Activated CD4-positive, alpha-beta T cell treated with anti-CD3 and anti-CD28 coated beads, Interleukin-2, amount 10 ng/mL, durations not matched to agents 7 days and 5 days (primary cell): Measurements from ENCODE around the gene FBRS. TPM values are rescaled to one million over a fixed set of nuclear protein-coding genes. Genes with fewer than 3 reads are reported as not detected.

ENCODE experiments used
- CTCF ChIA-PET: fragments of 350-600 bp; sonication (Branson Sonifier 250); formaldehyde crosslinking; loops from one replicate; lab custom pipeline; 2021; ENCODE audit warnings: antibody characterized with exemption; lab: Charles Lee
- POLR2A ChIA-PET: fragments of 350-600 bp; sonication (Branson Sonifier 250); formaldehyde crosslinking; loops from one replicate; lab custom pipeline; 2021; ENCODE audit warnings: antibody characterized with exemption; lab: Charles Lee
- DNase-seq: peaks from one replicate; pipeline ENCODE4 v3.0.0-alpha.2; 2020
- H3K27ac Mint-ChIP-seq: one replicate; pipeline ENCODE4 v1.8.0; 2021; ENCODE audit warnings: mild to moderate bottlenecking, moderate library complexity, mixed read lengths
- H3K27me3 Mint-ChIP-seq: one replicate; pipeline ENCODE4 v1.8.0; 2021; ENCODE audit warnings: mixed read lengths
- H3K36me3 Mint-ChIP-seq: one replicate; pipeline ENCODE4 v1.8.0; 2021; ENCODE audit warnings: low read depth, mixed read lengths
- H3K4me1 Mint-ChIP-seq: one replicate; pipeline ENCODE4 v1.8.0; 2021; ENCODE audit warnings: mixed read lengths
- H3K4me3 Mint-ChIP-seq: one replicate; pipeline ENCODE4 v1.8.0; 2021; ENCODE audit warnings: mild to moderate bottlenecking, moderate library complexity, mixed read lengths
- H3K9me3 Mint-ChIP-seq: one replicate; pipeline ENCODE4 v1.8.0; 2021; ENCODE audit warnings: mixed read lengths
- total RNA-seq, 2 experiments: library from RNA; stranded (reverse); gene quantifications; one replicate each; pipeline ENCODE4 v1.2.3, GENCODE V29; 2021

Gene FBRS
- total RNA-seq, 2 experiments from 2014 or later = 88.9 to 109 TPM

DNA sequence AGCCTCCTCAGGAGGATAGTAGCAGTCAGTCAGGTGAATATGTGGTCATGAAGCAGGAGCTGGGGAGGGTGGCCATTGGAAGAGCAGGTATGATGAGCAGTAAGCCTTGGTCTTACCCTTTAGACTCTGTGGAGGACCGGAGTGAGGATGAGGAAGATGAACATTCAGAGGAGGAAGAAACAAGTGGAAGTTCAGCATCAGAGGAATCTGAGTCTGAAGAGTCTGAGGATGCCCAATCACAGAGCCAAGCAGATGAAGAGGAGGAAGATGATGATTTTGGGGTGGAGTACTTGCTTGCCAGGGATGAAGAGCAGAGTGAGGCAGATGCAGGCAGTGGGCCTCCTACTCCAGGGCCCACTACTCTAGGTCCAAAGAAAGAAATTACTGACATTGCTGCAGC, 53.5 kb downstream of the FBRS start:
- DNase-seq = no peak
- H3K4me1 Mint-ChIP-seq = peaks cover 38% of the 10 kb centered on the region
- ChIA-PET POLR2A (no interaction called here), CTCF (interaction anchor here (0.6 to 2.1 kb wide), 5 partner anchors 36 to 244 kb away, joined by 3 to 6 read pairs (median 3); partner anchors contain the start of genes FBRS, PHKG2 and PRR14)
- H3K36me3 Mint-ChIP-seq = peaks cover 79% of the 10 kb centered on the region
- no peak overlapping the region for H3K27ac Mint-ChIP-seq
- no peaks in the 10 kb centered on the region for H3K9me3 Mint-ChIP-seq
- no peaks in the 10 kb centered on the region for H3K27me3 Mint-ChIP-seq
- no peak overlapping the region for H3K4me3 Mint-ChIP-seq

DNA sequence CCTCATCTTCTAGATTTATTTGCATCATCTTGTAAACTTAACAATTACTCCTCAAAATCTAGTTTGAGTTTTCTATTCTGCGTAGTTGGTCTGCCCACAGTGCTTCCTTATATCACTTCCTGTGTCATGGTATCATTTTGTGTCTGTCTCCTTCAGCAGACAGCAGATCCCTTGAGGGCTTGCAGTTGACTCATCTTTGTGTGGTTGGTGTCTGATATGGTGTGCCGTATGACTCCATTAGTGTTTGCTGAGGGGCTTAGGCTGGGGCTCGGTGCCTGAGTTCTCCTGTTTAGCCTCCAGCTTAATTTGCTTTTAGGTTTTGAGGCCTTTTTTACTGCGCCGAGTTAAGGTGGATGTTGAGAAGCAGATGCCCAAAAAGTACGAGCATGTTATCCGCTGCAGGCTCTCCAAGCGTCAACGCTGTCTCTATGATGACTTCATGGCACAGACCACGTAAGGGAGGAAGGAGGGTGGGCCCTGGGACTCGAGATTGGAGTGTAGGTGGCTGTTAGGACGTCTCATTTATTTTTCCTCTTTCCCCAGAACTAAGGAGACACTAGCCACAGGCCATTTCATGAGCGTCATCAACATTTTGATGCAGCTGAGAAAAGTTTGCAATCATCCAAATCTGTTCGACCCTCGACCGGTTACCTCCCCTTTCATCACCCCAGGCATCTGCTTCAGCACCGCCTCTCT, 57.7 kb downstream of the FBRS start:
- peak overlapping the region; percentile 87 for H3K27ac Mint-ChIP-seq
- ChIA-PET CTCF (interaction anchor here (0.6 kb wide), 1 partner anchor 20 kb away, joined by 4 read pairs; no protein-coding TSS in a partner anchor), POLR2A (no interaction called here)
- H3K4me3 Mint-ChIP-seq = peak overlapping the region; percentile 28
- peak; percentile 45 for DNase-seq
- peaks cover 69% of the 10 kb centered on the region for H3K36me3 Mint-ChIP-seq
- no peaks in the 10 kb centered on the region for H3K9me3 Mint-ChIP-seq
- H3K27me3 Mint-ChIP-seq = no peaks in the 10 kb centered on the region
- peaks cover 40% of the 10 kb centered on the region for H3K4me1 Mint-ChIP-seq

GRCh38 chr16:30720086-30720485, 61.9 kb downstream of the FBRS start:
- H3K4me3 Mint-ChIP-seq = no peak overlapping the region
- H3K9me3 Mint-ChIP-seq = no peaks in the 10 kb centered on the region
- peaks cover 73% of the 10 kb centered on the region for H3K36me3 Mint-ChIP-seq
- no peak for DNase-seq
- no peak overlapping the region for H3K27ac Mint-ChIP-seq
- no peaks in the 10 kb centered on the region for H3K27me3 Mint-ChIP-seq
- ChIA-PET POLR2A (no interaction called here), CTCF (no interaction called here)
- peaks cover 18% of the 10 kb centered on the region for H3K4me1 Mint-ChIP-seq

Other genes starting within 250 kb of the FBRS start
- gene DCTPP1, start 228.4 kb upstream of the FBRS start, total RNA-seq = 10 to 100 TPM; 48.4 to 51.4 TPM
- 10 to 100 TPM; 52.2 to 58.9 TPM for gene SEPHS2, start 212.6 kb upstream of the FBRS start, total RNA-seq
- gene ITGAL, start 185.7 kb upstream of the FBRS start, total RNA-seq = 100 to 1,000 TPM; 521 to 598 TPM
- gene ZNF768, start 131.9 kb upstream of the FBRS start, total RNA-seq = 1 to 10 TPM; 1.9 to 2.6 TPM
- gene ZNF747, start 123.6 kb upstream of the FBRS start, total RNA-seq = 10 to 100 TPM; 10.4 to 11.8 TPM
- 10 to 100 TPM; 17.5 to 18.2 TPM for gene ZNF764, start 100.1 kb upstream of the FBRS start, total RNA-seq
- 10 to 100 TPM; 13.3 to 13.8 TPM for gene ZNF688, start 86.7 kb upstream of the FBRS start, total RNA-seq
- 10 to 100 TPM; 17.0 to 18.3 TPM for gene ZNF785, start 72.7 kb upstream of the FBRS start, total RNA-seq
- 10 to 100 TPM; 12.8 to 13.8 TPM for gene ZNF689, start 48.0 kb upstream of the FBRS start, total RNA-seq
- gene PRR14, start 7.5 kb upstream of the FBRS start, total RNA-seq = 10 to 100 TPM; 78.6 to 80.1 TPM
- gene SRCAP, start 40.7 kb downstream of the FBRS start, total RNA-seq = 10 to 100 TPM; 81.7 to 86.1 TPM
- 10 to 100 TPM; 41.1 to 43.4 TPM for gene PHKG2, start 90.0 kb downstream of the FBRS start, total RNA-seq
- 1 to 10 TPM; 2.2 to 3.0 TPM for gene CFAP119, start 103.6 kb downstream of the FBRS start, total RNA-seq
- 100 to 1,000 TPM in 1 of 2 experiments, 10 to 100 TPM in 1; 81.9 to 101 TPM for gene RNF40, start 103.9 kb downstream of the FBRS start, total RNA-seq
- 1 to 10 TPM; 1.4 TPM for gene ZNF629, start 128.8 kb downstream of the FBRS start, total RNA-seq
- 10 to 100 TPM; 21.8 to 22.1 TPM for gene BCL7C, start 235.6 kb downstream of the FBRS start, total RNA-seq
- gene CTF1, start 238.2 kb downstream of the FBRS start, total RNA-seq = under 1 TPM; 0.22 to 0.31 TPM